GM12878 (cell line): Measurements from ENCODE around the gene GLIPR2. TPM values are rescaled to one million over a fixed set of nuclear protein-coding genes. Genes with fewer than 3 reads are reported as not detected.

Source experiments
- ATAC-seq: fragments of 200-7000 bp; cut with Tn5 transposase; 3 replicates; pipeline ENCODE4 v1.9.1; 2020; ENCODE audit warnings: mild to moderate bottlenecking, moderate library complexity
- BruUV-seq: library from RNA; stranded (reverse); fragments of 400-500 nt; replicated peaks from 2 replicates; lab custom pipeline; 2021; lab: Mats Ljungman, UMichigan
- CTCF ChIA-PET: fragments of 300-600 bp; sonication (Branson Sonifier 250); formaldehyde crosslinking; extraction: SDS; loops from one replicate; lab custom pipeline; 2021; ENCODE audit warnings: inconsistent platforms; lab: Yijun Ruan, JAX
- POLR2A ChIA-PET: fragments of 350-600 bp; formaldehyde crosslinking; extraction: SDS; loops from one replicate; lab custom pipeline; 2021; ENCODE audit warnings: inconsistent platforms; lab: Charles Lee
- RAD21 ChIA-PET: fragments of 300-600 bp; sonication (Branson Sonifier 250); formaldehyde crosslinking; loops from one replicate; lab custom pipeline; 2023; ENCODE audit warnings: antibody characterized with exemption; ENCODE audit not compliant: unreplicated experiment; lab: Charles Lee
- SMC1A ChIA-PET: fragments of 300-600 bp; sonication (Branson Sonifier 250); formaldehyde crosslinking; loops from one replicate; lab custom pipeline; 2023; ENCODE audit not compliant: unreplicated experiment, uncharacterized antibody; lab: Charles Lee
- DNase-seq: peaks from one replicate; pipeline ENCODE4 v3.0.0-alpha.2; 2011; ENCODE audit warnings: low read depth, low spot score
- FAIRE-seq: peaks from 3 replicates; lab custom pipeline; 2011; peaks lifted over from hg19 to GRCh38; lab: Jason Lieb, UNC
- H2AFZ ChIP-seq: 2 replicates; pipeline ENCODE4 v1.6.0; 2011; ENCODE audit warnings: low read depth, low read length, control low read depth; ENCODE audit not compliant: control insufficient read depth
- H3K27ac ChIP-seq: 2 replicates; pipeline ENCODE4 v1.5.1; 2011; ENCODE audit warnings: control low read depth; ENCODE audit not compliant: control insufficient read depth, insufficient read depth
- H3K27me3 ChIP-seq, 2 experiments: replicated peaks in 1 of 2; 2 replicates each; pipeline versions ENCODE4 v1.6.0 to v1.6.1; 2011; ENCODE audit warnings: low read length in 1 of 2; ENCODE audit not compliant: control insufficient read depth in 2 of 2, insufficient read depth in 2 of 2
- H3K36me3 ChIP-seq, 2 experiments: 2 replicates each; pipeline ENCODE4 v1.5.1; 2011; ENCODE audit warnings: low read length in 1 of 2; ENCODE audit not compliant: control insufficient read depth in 2 of 2, insufficient read depth in 2 of 2
- H3K4me1 ChIP-seq: 2 replicates; pipeline ENCODE4 v1.6.1; 2011; ENCODE audit warnings: mild to moderate bottlenecking, low read length, moderate library complexity, mixed read lengths; ENCODE audit not compliant: control insufficient read depth, insufficient read depth
- H3K4me2 ChIP-seq: 2 replicates; pipeline ENCODE4 v1.6.0; 2011; ENCODE audit warnings: control low read depth; ENCODE audit not compliant: control insufficient read depth, insufficient read depth
- H3K4me3 ChIP-seq: fragments of 200-600 bp; sonication (generic); 2 replicates; pipeline ENCODE4 v1.5.1; 2016
- H3K79me2 ChIP-seq: 2 replicates; pipeline ENCODE4 v1.6.0; 2011; ENCODE audit warnings: low read length; ENCODE audit not compliant: control insufficient read depth, insufficient read depth
- H3K9ac ChIP-seq: 2 replicates; pipeline ENCODE4 v1.8.0; 2011; ENCODE audit warnings: low read length, control low read depth, mixed read lengths; ENCODE audit not compliant: control insufficient read depth, insufficient read depth
- H3K9me3 ChIP-seq: replicated peaks from 3 replicates; pipeline ENCODE4 v1.5.1; 2011; ENCODE audit warnings: mild to moderate bottlenecking, low read length; ENCODE audit not compliant: control insufficient read depth, insufficient read depth
- H4K20me1 ChIP-seq: 2 replicates; pipeline ENCODE4 v1.6.0; 2011; ENCODE audit not compliant: control insufficient read depth, insufficient read depth
- ATF7 ChIP-seq: fragments of 450-650 bp; IDR thresholded peaks from 2 replicates; pipeline ENCODE4 v1.6.1; 2016; ENCODE audit warnings: low read depth, mild to moderate bottlenecking
- BCL3 ChIP-seq: IDR thresholded peaks from 2 replicates; pipeline ENCODE4 v1.6.1; 2011; ENCODE audit warnings: borderline replicate concordance, low read depth, mild to moderate bottlenecking, moderate library complexity, low read length; ENCODE audit not compliant: insufficient read depth, poor library complexity, severe bottlenecking
- CTCF ChIP-seq, 3 experiments: IDR thresholded peaks in 2 of 3; conservative IDR thresholded peaks in 1 of 3; 2 replicates each; pipeline ENCODE4 v1.5.1; 2011; ENCODE audit warnings: low read depth in 3 of 3, low read length in 3 of 3, mild to moderate bottlenecking in 3 of 3, control low read depth in 2 of 3, moderate library complexity in 2 of 3, inconsistent platforms in 1 of 3, mixed read lengths in 1 of 3; ENCODE audit not compliant: control insufficient read depth in 2 of 3, insufficient read depth in 1 of 3; ENCODE audit errors: extremely low read depth in 1 of 3
- HDAC2 ChIP-seq: fragments of 200-600 bp; sonication (generic); IDR thresholded peaks from 2 replicates; pipeline ENCODE4 v1.6.1; 2017
- JUND ChIP-seq: IDR thresholded peaks from 2 replicates; pipeline ENCODE4 v1.6.1; 2012; ENCODE audit warnings: low read depth, mild to moderate bottlenecking, low read length, improper control_type of control experiment, moderate library complexity
- MLLT1 ChIP-seq: fragments of 450-650 bp; IDR thresholded peaks from 2 replicates; pipeline ENCODE4 v1.6.1; 2016; ENCODE audit warnings: mild to moderate bottlenecking
- MYB ChIP-seq: fragments of 150-350 bp; IDR thresholded peaks from 2 replicates; pipeline ENCODE4 v1.6.1; 2014; ENCODE audit warnings: mild to moderate bottlenecking, low read depth, low read length, borderline replicate concordance
- RAD21 ChIP-seq: IDR thresholded peaks from 2 replicates; pipeline ENCODE4 v1.6.1; 2011; ENCODE audit warnings: mild to moderate bottlenecking, low read depth, low read length, moderate library complexity; ENCODE audit not compliant: insufficient read depth
- RB1 ChIP-seq: fragments of 450-650 bp; formaldehyde crosslinking; IDR thresholded peaks from 2 replicates; pipeline ENCODE4 v1.6.1; 2017; ENCODE audit warnings: mild to moderate bottlenecking, borderline replicate concordance
- RUNX3 ChIP-seq: IDR thresholded peaks from 2 replicates; pipeline ENCODE4 v1.6.1; 2012; ENCODE audit warnings: low read length, inconsistent platforms
- SMC3 ChIP-seq: IDR thresholded peaks from 2 replicates; pipeline ENCODE4 v1.6.1; 2011; ENCODE audit warnings: low read length, improper control_type of control experiment, borderline replicate concordance
- SPI1 ChIP-seq: IDR thresholded peaks from 2 replicates; pipeline ENCODE4 v1.6.1; 2011; ENCODE audit warnings: low read depth, mild to moderate bottlenecking, low read length, moderate library complexity, borderline replicate concordance; ENCODE audit not compliant: insufficient read depth
- YY1 ChIP-seq: IDR thresholded peaks from 2 replicates; pipeline ENCODE4 v1.6.1; 2011; ENCODE audit warnings: low read depth, mild to moderate bottlenecking, low read length
- ZZZ3 ChIP-seq: IDR thresholded peaks from 2 replicates; pipeline ENCODE4 v1.6.1; 2011; ENCODE audit warnings: low read depth; ENCODE audit not compliant: control insufficient read depth, insufficient read length
- WGBS: methylation state at CpG from one replicate; pipeline ENCODE4 v1.1.6; 2016; ENCODE audit warnings: low lambda C conversion rate; ENCODE audit not compliant: insufficient replicate concordance, insufficient coverage; ENCODE audit errors: missing lambda C conversion rate; 5-methylcytosine and 5-hydroxymethylcytosine counted together
- in situ Hi-C: fragments of 300-500 bp; cut with MboI; formaldehyde crosslinking; loops from 9 replicates; pipeline ENCODE4 v1.14.3; 2018; ENCODE audit warnings: mixed read lengths
- intact Hi-C: fragments of 100-400 bp; cut with micrococcal nuclease; formaldehyde crosslinking; loops from one replicate; pipeline ENCODE4 v1.14.2; 2022; ENCODE audit not compliant: unreplicated experiment
- polyA plus RNA-seq, 11 experiments: library from polyadenylated mRNA; depleted of rRNA in 4 of 11; unstranded in 6 of 11; stranded (reverse) in 5 of 11; fragments of >200 nt; fragmentation: Nextera tagmentation in 4 of 11; fragmentation: Illumina TruSeq in 1 of 11; extraction: Ambion mirVana in 4 of 11; extraction: Trizol in 1 of 11; gene quantifications; 1 replicate in 1 of 11; 2 replicates in 10 of 11; pipeline versions ENCODE4 v1.2.1 to v1.2.3, GENCODE V29; 2011 to 2016; ENCODE audit warnings: inconsistent platforms in 2 of 11, missing spikeins in 2 of 11, low read depth in 1 of 11
- total RNA-seq, 4 experiments: library from RNA; depleted of rRNA in 3 of 4; stranded (reverse); fragments of >200 nt in 3 of 4; fragmentation: Illumina TruSeq in 1 of 4; extraction: Trizol in 1 of 4; gene quantifications; 2 replicates each; pipeline versions ENCODE4 v1.2.1 to v1.2.3, GENCODE V29; 2013 to 2021

GLIPR2 gene
- total and polyA plus RNA-seq, 10 of the 15 experiments (the other 5 are each of a cell fraction or from before 2014, with no cell fraction given): 0.41 to 3.5 (median 2.2) TPM

GRCh38 chr9:36102742-36103495 is 33.6 kb upstream of the GLIPR2 start:
- Histone ChIP-seq H3K27me3 (no peaks in the 10 kb centered on the region; a peak in 1 of 4 replicates), H3K4me1 (no peaks in the 10 kb centered on the region), H3K9ac (no peak overlapping the region), H2AFZ (peak overlapping the region; percentile 52), H3K27ac (no peak overlapping the region), H4K20me1 (no peaks in the 10 kb centered on the region), H3K36me3 (no peaks in the 10 kb centered on the region), H3K79me2 (no peaks in the 10 kb centered on the region), H3K4me2 (no peak overlapping the region), H3K9me3 (no peaks in the 10 kb centered on the region), H3K4me3 (no peak overlapping the region)
- ATAC-seq (peak; percentile 100), DNase-seq (peak; percentile 36), FAIRE-seq (peak; percentile 94)
- RAD21 ChIA-PET: interaction anchor here (1.0 to 7.7 kb wide), 2 partner anchors 63 to 226 kb away, joined by 4 to 105 read pairs; partner anchors contain the start of gene CCIN
- TF ChIP-seq RUNX3 (peak; percentile 31), MYB (no peak), SMC3 (peak; percentile 98), SPI1 (peak; percentile 36; the same call in 1 of the 2 replicates), YY1 (peak; percentile 77), MLLT1 (no peak), RAD21 (peak; percentile 92), ZZZ3 (no peak), BCL3 (no peak), RB1 (peak; percentile 43; the same call in 1 of the 2 replicates), HDAC2 (no peak), CTCF (IDR thresholded peaks at IDR 0.05 in 2 of 3, conservative IDR thresholded peaks at IDR 0.05 in 1 of 3; ENCODE audit: control insufficient read depth in 2 of 3, extremely low read depth in 1 of 3, insufficient read depth in 1 of 3, low read depth in 3 of 3, low read length in 3 of 3) (peak; percentile 89 to 92 (median 92)), JUND (no peak), ATF7 (no peak)
- POLR2A ChIA-PET: interaction anchor here (1.1 kb wide), 1 partner anchor 63 kb away, joined by 3 read pairs; no protein-coding TSS in a partner anchor
- in situ Hi-C loops (loop anchor here (5.0 kb wide), 1 partner anchor 64 kb away; the partner anchor contains the start of gene CCIN), intact Hi-C loops (loop anchor here (1.0 to 5.0 kb wide), 3 partner anchors 63 to 224 kb away; partner anchors contain the start of gene CLTA)
- CTCF ChIA-PET: interaction anchor here (0.6 to 8.4 kb wide), 29 partner anchors 11 to 229 kb away, joined by 3 to 258 read pairs (median 4); partner anchors contain the start of genes CCIN and CLTA
- BruUV-seq: no TSS peak
- 43% methylated on average over 10 of the region's 10 CpGs for WGBS
- SMC1A ChIA-PET: interaction anchor here (0.8 to 7.4 kb wide), 18 partner anchors 10 to 305 kb away, joined by 3 to 134 read pairs (median 4); partner anchors contain the start of gene CCIN
